GM21423 (cell line): Measurements from ENCODE around the gene HSD11B1L.
"Not testable (repeated sequence)": the region's sequence is repeated elsewhere in the genome, so short reads cannot be mapped to it uniquely, and the experiment has no call there.

Experiments used
- ATAC-seq: cut with Tn5 transposase; IDR thresholded peaks from one replicate; pipeline ENCODE4 v1.9.1; 2021; ENCODE audit warnings: mild to moderate bottlenecking, moderate library complexity; ENCODE audit not compliant: unreplicated experiment

HSD11B1L gene

DNA sequence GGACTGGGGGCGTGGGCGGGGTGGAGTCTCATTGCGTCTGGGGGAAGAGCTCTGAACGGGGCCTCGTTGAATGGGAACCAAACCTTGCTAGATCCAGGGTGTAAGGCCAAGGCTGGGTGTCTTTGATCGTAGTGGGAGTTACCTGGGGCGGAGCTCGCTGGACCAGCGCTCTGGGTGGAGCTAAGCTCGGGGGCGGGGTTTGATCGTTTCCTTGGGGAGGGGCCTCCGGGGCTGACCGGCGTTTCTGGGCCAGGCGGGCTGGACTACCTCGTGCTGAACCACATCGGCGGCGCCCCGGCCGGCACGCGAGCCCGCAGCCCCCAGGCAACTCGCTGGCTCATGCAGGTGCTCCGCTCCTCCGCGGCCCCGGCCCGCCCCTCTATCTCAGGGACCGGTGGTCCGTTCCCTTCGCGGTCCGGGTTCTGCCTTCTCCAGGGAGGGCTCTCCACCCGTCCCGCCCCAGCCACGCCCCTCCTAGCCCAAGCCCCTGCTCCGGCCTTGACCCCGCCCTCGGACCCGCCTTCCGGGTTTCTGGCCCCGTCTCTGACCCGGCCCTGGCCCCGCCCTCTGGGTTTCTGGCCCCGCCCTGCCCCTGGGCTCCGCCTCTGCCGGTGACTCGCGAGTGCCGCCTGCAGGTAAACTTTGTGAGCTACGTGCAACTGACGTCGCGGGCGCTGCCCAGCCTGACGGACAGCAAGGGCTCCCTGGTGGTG lies 6.0 kb downstream of the HSD11B1L start:
- peak; percentile 51 for ATAC-seq

DNA sequence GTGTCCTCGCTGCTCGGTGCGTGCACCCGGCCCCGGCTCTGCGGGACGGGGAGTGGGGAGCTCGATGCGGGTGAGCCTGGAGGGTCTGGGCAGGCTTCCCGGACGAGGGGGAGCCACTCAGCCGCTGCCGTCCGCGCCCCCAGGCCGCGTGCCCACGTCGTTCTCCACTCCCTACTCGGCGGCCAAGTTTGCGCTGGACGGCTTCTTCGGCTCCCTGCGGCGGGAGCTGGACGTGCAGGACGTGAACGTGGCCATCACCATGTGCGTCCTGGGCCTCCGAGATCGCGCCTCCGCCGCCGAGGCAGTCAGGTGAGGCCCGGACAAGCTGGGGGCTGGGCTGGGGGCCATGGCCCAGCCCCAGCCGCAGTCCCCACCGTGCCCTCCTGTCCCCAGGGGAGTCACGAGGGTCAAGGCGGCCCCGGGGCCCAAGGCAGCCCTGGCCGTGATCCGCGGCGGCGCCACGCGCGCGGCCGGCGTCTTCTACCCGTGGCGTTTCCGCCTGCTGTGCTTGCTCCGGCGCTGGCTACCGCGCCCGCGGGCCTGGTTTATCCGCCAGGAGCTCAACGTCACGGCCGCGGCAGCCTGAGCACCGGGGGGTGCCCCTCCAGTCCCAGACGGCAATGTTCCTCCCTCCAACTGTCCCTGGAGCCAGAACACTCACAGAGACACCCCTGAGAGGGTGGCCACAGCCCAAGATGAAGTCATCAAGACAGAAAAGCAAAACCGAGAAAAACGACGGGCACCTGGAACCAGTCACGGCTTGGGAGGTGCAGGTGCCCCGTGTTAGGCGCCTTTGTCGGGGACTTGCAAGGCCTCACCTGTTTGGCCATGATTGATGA lies 6.8 kb downstream of the HSD11B1L start:
- no peak for ATAC-seq

- not testable (repeated sequence) for ATAC-seq
Observed at GRCh38 chr19:5688262-5688881, 7.5 kb downstream of the HSD11B1L start.

- ATAC-seq: peak; percentile 43
Observed at GRCh38 chr19:5690125-5690954, 9.5 kb downstream of the HSD11B1L start, which contains the start of gene RPL36. Gene RPL36, plus strand, starts transcription at chr19:5690295. Its CDS starts 213 bp downstream, at chr19:5690508.

GRCh38 chr19:5690955-5691821 lies 10.4 kb downstream of the HSD11B1L start:
- ATAC-seq: no peak

GRCh38 chr19:5691822-5692722 lies 11.2 kb downstream of the HSD11B1L start:
- ATAC-seq: no peak

- ATAC-seq: no peak
Observed at GRCh38 chr19:5692723-5693194, 11.9 kb downstream of the HSD11B1L start.

DNA sequence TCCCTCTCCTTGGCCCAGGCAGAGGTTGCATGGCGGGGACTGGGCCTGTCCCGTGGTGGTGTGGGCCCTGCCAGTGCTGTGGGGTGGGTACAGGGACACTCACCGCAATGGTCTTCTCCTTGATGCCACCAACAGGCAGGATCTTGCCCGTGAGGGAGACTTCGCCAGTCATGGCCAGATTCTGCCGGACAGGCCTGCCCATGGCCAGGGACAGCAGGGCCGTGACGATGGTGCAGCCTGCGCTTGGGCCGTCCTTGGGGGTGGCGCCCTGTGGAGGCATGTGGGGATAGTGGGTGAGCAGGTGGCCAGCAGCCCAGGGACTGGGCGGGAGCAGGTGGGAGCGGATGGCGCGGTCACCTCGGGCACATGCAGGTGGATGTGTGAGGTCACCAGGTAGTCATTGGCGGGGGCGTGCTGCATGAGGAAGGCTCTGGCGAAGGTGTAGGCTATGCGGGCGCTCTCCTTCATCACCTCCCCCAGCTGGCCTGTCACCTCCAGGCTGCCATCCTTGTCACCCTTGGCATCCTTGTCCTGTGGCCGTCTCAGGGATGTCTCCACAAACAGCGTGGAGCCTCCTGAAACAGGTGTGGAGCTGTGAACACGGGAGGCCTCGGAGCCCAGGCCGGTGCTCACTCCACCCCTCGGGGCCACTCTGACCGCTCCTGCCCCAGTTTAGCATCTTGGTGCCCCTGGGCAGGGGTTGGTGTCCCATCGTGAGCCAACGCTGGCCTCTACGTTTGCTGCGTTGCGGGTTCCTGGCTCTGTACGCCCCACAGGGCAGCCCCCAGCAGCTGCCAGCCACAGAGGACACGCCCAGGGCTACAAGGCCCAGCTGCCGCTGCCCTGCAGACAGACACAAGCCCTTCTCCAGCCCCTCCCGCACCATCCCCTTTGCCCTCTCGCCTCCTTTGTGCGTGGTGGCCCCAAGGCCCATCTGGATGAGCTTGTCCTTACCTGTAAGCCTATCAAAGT lies 12.7 kb downstream of the HSD11B1L start:
- no peak for ATAC-seq

DNA sequence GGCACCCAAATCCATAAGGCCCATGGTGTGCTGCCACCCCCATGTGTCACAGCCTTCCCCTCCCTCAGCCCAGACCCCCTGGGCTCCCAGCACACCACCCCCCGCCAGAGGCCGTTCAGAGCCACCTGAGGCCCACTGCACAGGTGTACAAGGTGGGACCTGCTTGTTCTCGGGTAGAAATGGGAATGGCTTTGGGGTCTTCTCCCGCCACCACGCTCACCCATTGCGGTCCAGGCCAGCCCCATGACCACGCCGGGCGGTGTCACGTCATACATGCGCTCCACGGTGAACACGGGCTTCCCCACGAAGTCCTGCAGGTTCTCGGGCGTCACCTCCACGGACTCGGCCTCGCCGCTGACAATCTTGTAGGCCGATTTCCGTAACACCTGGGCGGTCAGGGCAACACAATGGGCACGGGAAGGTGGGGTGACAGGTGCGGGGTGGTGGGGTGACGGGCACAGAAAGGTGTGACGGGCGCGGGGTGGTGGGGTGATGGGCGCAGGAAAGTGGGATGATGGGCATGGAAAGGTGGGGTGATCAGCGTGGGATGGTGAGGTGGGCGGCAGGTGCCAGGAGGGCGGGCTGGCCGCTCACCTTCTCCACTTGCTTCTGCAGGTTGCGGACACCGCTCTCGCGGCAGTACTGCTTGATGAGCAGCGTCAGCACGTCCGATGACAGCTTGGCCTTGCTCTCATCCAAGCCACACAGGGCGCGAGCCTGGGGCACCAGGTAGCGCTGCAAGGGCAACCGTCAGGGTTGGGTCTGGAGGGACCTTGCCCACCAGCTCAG lies 13.5 kb downstream of the HSD11B1L start:
- no peak for ATAC-seq

DNA sequence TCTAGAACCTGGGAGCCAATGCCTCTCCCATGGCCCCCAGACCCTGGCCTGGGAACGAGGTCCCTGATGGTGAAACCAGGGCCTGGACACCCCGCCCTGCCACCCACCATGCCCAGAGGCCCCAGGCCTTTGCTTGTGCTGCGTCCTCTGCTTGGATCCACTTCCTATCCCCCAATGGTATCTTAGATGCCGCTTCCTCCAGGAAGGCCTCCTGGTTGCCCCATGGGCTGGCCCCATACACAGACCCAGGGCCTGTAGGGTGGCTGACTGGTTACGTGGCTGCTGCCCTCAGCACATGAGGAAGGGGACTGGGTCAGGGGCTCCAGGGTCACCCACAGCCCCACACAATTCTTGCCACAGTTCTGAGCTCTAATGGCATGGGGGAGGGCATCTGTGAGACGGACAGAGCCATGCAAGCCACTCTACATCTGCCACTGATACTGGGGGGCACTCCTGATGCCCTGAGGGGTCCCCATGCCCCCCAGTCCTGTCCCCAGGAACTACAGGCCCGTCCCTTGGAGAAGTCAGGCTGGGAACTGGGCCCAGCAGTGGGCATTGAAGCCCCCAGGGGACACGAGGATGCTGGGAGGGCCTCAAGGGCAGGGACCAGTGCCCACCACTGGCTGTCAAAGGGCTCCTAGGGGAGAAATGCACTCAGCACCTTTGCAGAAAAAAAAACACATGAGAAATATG lies 14.3 kb downstream of the HSD11B1L start:
- ATAC-seq: no peak

DNA sequence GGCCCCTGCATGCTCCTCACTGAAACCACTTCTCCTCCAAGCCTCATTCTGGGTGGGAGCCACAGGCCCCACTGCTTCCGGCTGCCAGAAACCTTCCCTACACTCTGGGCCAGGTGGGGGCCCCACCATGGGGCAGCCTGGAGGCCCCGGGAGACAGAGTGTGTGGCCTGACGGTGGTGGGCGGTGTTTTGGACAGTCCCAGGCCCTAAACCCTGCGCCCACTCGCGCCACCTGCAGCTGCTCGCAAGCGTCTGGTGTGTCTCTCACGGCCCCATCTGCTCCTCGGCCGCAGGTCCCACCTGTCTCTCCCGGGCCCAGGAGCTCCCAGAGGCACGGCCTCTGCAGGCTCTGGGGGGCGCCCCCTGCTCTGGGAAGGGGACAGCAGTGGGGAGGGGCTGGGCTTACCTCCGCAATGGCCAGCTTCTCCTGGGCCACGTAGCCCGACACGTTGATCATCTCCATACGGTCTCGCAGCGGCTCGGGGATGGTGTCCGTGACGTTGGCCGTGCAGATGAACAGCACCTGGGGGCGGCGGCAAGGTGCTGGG lies 14.9 kb downstream of the HSD11B1L start:
- ATAC-seq: no peak

DNA sequence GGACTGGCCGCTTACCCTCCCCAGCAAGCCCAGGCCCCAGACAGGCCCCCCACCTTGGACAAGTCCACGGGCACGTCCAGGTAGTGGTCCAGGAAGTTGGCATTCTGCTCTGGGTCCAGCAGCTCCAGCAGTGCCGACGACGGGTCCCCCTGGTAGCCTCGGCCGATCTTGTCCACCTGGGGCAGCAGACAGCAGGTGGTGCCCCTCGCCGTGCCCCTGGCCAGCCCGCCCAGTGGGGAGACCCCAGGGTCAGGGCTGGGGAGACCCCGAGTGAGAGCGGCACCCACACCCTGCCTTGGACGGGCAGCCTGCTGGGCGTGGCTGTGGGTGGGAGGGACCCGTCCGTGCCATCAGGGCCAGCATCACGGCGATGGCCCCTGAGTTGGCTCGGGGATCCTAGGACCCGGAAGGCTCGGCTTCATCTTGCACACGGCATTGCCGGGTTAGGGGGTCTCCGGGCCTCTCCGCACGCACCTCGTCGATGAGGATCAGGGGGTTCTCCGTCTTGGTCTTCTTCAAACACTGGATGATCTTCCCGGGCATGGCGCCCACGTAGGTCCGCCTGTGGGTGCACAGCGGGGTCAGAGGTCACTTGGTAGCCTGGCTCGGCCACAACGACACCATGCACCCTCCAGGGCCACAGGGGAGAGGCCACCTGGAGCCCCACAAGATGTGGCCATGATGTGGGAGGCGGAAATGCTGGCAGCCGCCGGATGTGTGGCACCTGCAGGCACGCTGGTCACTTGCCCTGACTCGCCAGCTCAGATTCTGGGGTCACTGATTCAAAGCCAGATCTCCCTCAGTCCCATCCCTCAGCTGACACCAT lies 15.6 kb downstream of the HSD11B1L start:
- ATAC-seq: no peak

DNA sequence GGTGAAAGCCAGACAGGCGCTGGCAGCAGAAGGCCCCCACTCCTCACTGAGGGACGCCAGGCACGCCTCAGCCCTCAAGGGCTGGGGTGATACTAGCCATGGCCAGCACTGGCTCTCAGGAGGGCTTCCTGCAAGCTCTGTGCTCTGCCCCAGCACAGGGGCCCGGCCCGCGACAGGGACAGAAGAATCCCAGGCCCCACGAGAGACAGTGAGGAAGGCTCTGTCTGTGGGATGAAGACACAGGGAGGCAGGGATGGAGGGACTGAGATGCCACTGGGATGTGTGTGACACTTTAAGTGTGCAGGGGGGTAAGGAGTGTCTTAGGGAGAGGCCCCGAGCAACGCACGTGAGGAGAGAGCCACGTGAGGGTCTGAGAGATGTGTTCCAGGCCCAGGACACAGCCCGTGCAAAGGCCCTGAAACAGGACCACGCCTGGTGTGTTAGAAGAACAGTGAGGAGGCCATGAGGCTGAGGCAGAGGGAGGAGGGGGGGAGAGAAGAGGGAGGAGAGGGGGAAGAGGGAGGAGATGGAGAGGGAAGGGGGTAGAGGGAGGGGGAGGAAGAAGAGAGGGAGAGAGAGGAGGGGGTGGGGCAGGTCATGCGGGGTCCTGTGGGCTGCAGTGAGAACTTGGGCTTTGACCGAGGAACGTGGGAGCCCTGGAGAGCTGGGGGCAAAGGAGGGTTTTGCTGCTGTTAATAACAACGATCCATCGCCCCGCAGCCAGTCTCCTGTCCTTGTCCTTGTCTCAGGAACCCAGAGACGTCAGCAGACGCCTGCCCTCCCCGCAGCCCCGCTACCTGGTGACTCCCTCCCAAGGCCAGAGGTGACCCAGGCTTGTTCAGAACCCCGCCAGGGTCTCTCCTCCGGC lies 16.4 kb downstream of the HSD11B1L start:
- ATAC-seq: no peak
